Heart right ventricle (tissue), 16 donors: ENCODE data around the gene CCR2. TPM values are rescaled to one million over a fixed set of nuclear protein-coding genes. Genes with fewer than 3 reads are reported as not detected.

Source experiments
- ATAC-seq, 8 donors: fragments of 200-7000 bp; cut with Tn5 transposase; one replicate each; pipeline ENCODE4 v1.9.1; 2020; ENCODE audit warnings: mild to moderate bottlenecking in 8 of 8, moderate library complexity in 8 of 8, moderate number of reproducible peaks in 1 of 8
- DNase-seq, 2 donors: peaks; one replicate each; pipeline ENCODE4 v3.0.0-alpha.2; 2020
- H3K27ac ChIP-seq, 10 donors: fragments of 200-600 bp; sonication (generic) in 2 of 10; one replicate each; pipeline versions ENCODE4 v1.5.0 to v1.8.0; 2020 to 2022; ENCODE audit warnings: mild to moderate bottlenecking in 3 of 10
- H3K27me3 ChIP-seq, 7 donors: fragments of 200-600 bp; one replicate each; pipeline ENCODE4 v1.8.0; 2021 to 2022; ENCODE audit warnings: mild to moderate bottlenecking in 2 of 7
- H3K36me3 ChIP-seq, 9 donors: fragments of 200-600 bp; sonication (generic) in 1 of 9; one replicate each; pipeline versions ENCODE4 v1.5.0 to v1.8.0; 2020 to 2022; ENCODE audit warnings: mild to moderate bottlenecking in 2 of 9
- H3K4me1 ChIP-seq, 9 donors: fragments of 200-600 bp; sonication (generic) in 1 of 9; one replicate each; pipeline versions ENCODE4 v1.5.0 to v1.8.0; 2020 to 2022; ENCODE audit warnings: mild to moderate bottlenecking in 4 of 9
- H3K4me3 ChIP-seq, 10 donors: fragments of 200-600 bp; sonication (generic) in 2 of 10; one replicate each; pipeline versions ENCODE4 v1.5.0 to v1.8.0; 2020 to 2022; ENCODE audit warnings: mild to moderate bottlenecking in 7 of 10, moderate library complexity in 2 of 10
- H3K9me3 ChIP-seq, 11 donors: fragments of 200-600 bp in 10 of 11; sonication (generic) in 2 of 11; one replicate each; pipeline versions ENCODE4 v1.5.0 to v1.8.0; 2013 to 2022; ENCODE audit warnings: mild to moderate bottlenecking in 2 of 11, control low read depth in 1 of 11, moderate library complexity in 1 of 11
- WGBS, 2 donors: extraction: QIAGEN DNeasy Blood & Tissue Kit; methylation state at CpG; one replicate each; pipeline ENCODE4 v1.1.7; 2013; ENCODE audit warnings: inconsistent platforms in 1 of 2; 5-methylcytosine and 5-hydroxymethylcytosine counted together
- intact Hi-C, 10 donors: fragments of 100-400 bp; cut with DNase I; formaldehyde crosslinking; loops; one replicate each; pipeline versions ENCODE4 v1.11.1 to v1.14.2; 2022
- polyA plus RNA-seq, 2 donors: library from polyadenylated mRNA; stranded (reverse); fragments of 200-250 nt; gene quantifications; one replicate each; pipeline ENCODE4 v1.2.3, GENCODE V29; 2013
- total RNA-seq, 10 donors: library from RNA; stranded (reverse); fragmentation: NEBNext Ultra II Directional in 3 of 10; extraction: Animal tissue kit (Norgen Biotek cat#: 25700) in 3 of 10; gene quantifications; one replicate each; pipeline versions ENCODE4 v1.2.1 to v1.2.4, GENCODE V29; 2021 to 2023
- TF ChIP-seq, protein P1 (sequence below), 9 donors: fragments of 200-600 bp; sonication (generic) in 2 of 9; IDR thresholded peaks; one replicate each; pipeline versions ENCODE4 v1.5.0 to v1.8.0; 2021 to 2022; ENCODE audit warnings: antibody characterized with exemption in 9 of 9, mild to moderate bottlenecking in 5 of 9, moderate library complexity in 1 of 9
- donor health status: Arrhythmogenic right ventricular cardiomyopathy.
- donor health status: ischemic (EF 13 %, LVEDD 7.1; RV severe dilation, severe dysfunction).
- donor health status: healthy with polysubstance abuse.
- donor health status: DM: no; HTN: yes; CAD: no.
- donor health status: DM: no; HTN: no; CAD: no.
- donor health status: ischemic (EF 25% LVEDD 6.9; RV normal size, moderate dysfunction).
- donor health status: ischemic (EF 25% LVEDD 5.7; RV mildly dilated, moderate dysfunction).
- donor health status: healthy.
- donor health status: DM: yes; HTN: yes; CAD: no.
- donor health status: Ischemic cardiomyopathy.
- donor health status: ischemic (EF 35%, LVEDD 5.7; RV mildly dilated, moderate dysfunction).
- donor health status: nonischemic (EF 11% LVEDD 7.7; RV severe dilation, severe dysfunction).
- donor health status: DM: yes; HTN: yes; CAD: no.
- donor health status: PGD.
- donor health status: ischemic (EF 29% LVEDD 5.4; RV normal size, mild dysfunction).
- donor health status: nonischemic (EF 23%, LVEDD 6.1; RV moderate dilation, normal function).

CCR2 gene
- total and polyA plus RNA-seq, 12 donors, result 0.15 to 8.7 (median 0.58) TPM

DNA sequence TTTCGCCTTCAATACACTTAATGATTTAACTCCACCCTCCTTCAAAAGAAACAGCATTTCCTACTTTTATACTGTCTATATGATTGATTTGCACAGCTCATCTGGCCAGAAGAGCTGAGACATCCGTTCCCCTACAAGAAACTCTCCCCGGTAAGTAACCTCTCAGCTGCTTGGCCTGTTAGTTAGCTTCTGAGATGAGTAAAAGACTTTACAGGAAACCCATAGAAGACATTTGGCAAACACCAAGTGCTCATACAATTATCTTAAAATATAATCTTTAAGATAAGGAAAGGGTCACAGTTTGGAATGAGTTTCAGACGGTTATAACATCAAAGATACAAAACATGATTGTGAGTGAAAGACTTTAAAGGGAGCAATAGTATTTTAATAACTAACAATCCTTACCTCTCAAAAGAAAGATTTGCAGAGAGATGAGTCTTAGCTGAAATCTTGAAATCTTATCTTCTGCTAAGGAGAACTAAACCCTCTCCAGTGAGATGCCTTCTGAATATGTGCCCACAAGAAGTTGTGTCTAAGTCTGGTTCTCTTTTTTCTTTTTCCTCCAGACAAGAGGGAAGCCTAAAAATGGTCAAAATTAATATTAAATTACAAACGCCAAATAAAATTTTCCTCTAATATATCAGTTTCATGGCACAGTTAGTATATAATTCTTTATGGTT is 17.1 kb downstream of the CCR2 start, which contains the start of gene CCR5:
Gene CCR5 (plus strand): TSS at position 108 of the 680 bp plus-strand sequence. CDS start 1,957 bp downstream, outside the sequence.
- H3K9me3 ChIP-seq, result no peaks in the 10 kb centered on the region
- no peaks in the 10 kb centered on the region for H3K36me3 ChIP-seq
- H3K4me3 ChIP-seq, result peak within 1 kb of the TSS in 3 of 10 donors; percentile 3 to 47 (median 13)
- 51 to 68% methylated on average over 5 of the region's 5 CpGs for WGBS, 2 donors
- no peak for DNase-seq
- no peak for ATAC-seq
- H3K27ac ChIP-seq, result peak within 1 kb of the TSS in 2 of 10 donors; percentile 8 to 86
- intact Hi-C loops, result loop anchor here in 7 of 10 donors (5.0 to 10.0 kb wide), 6 partner anchors 94 to 436 kb away; no protein-coding TSS in a partner anchor
- peaks cover 0 to 50% (median 0%) of the 10 kb centered on the region in 9 donors for H3K4me1 ChIP-seq
- TF ChIP-seq, protein P1, sequence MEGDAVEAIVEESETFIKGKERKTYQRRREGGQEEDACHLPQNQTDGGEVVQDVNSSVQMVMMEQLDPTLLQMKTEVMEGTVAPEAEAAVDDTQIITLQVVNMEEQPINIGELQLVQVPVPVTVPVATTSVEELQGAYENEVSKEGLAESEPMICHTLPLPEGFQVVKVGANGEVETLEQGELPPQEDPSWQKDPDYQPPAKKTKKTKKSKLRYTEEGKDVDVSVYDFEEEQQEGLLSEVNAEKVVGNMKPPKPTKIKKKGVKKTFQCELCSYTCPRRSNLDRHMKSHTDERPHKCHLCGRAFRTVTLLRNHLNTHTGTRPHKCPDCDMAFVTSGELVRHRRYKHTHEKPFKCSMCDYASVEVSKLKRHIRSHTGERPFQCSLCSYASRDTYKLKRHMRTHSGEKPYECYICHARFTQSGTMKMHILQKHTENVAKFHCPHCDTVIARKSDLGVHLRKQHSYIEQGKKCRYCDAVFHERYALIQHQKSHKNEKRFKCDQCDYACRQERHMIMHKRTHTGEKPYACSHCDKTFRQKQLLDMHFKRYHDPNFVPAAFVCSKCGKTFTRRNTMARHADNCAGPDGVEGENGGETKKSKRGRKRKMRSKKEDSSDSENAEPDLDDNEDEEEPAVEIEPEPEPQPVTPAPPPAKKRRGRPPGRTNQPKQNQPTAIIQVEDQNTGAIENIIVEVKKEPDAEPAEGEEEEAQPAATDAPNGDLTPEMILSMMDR (IDR thresholded peaks at IDR 0.05), result no peak
- peaks cover 0 to 49% (median 4%) of the 10 kb centered on the region in 7 donors for H3K27me3 ChIP-seq

DNA sequence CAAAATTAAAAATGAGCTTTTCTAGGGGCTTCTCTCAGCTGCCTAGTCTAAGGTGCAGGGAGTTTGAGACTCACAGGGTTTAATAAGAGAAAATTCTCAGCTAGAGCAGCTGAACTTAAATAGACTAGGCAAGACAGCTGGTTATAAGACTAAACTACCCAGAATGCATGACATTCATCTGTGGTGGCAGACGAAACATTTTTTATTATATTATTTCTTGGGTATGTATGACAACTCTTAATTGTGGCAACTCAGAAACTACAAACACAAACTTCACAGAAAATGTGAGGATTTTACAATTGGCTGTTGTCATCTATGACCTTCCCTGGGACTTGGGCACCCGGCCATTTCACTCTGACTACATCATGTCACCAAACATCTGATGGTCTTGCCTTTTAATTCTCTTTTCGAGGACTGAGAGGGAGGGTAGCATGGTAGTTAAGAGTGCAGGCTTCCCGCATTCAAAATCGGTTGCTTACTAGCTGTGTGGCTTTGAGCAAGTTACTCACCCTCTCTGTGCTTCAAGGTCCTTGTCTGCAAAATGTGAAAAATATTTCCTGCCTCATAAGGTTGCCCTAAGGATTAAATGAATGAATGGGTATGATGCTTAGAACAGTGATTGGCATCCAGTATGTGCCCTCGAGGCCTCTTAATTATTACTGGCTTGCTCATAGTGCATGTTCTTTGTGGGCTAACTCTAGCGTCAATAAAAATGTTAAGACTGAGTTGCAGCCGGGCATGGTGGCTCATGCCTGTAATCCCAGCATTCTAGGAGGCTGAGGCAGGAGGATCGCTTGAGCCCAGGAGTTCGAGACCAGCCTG is 17.8 kb downstream of the CCR2 start:
- H3K4me1 ChIP-seq, result peaks cover 0 to 50% (median 0%) of the 10 kb centered on the region in 9 donors
- DNase-seq (no peak), ATAC-seq (no peak)
- H3K9me3 ChIP-seq, result no peaks in the 10 kb centered on the region
- peaks cover 0 to 42% (median 0%) of the 10 kb centered on the region in 7 donors for H3K27me3 ChIP-seq
- H3K27ac ChIP-seq, result peak overlapping the region in 1 of 10 donors; percentile 86
- 77 to 86% methylated on average over 10 of the region's 10 CpGs for WGBS, 2 donors
- peak overlapping the region in 2 of 10 donors; percentile 3 to 47 for H3K4me3 ChIP-seq
- TF ChIP-seq, protein P1 (IDR thresholded peaks at IDR 0.05), result no peak
- H3K36me3 ChIP-seq, result no peaks in the 10 kb centered on the region
- intact Hi-C loops, result loop anchor here in 7 of 10 donors (5.0 to 10.0 kb wide), 6 partner anchors 94 to 437 kb away; no protein-coding TSS in a partner anchor

DNA sequence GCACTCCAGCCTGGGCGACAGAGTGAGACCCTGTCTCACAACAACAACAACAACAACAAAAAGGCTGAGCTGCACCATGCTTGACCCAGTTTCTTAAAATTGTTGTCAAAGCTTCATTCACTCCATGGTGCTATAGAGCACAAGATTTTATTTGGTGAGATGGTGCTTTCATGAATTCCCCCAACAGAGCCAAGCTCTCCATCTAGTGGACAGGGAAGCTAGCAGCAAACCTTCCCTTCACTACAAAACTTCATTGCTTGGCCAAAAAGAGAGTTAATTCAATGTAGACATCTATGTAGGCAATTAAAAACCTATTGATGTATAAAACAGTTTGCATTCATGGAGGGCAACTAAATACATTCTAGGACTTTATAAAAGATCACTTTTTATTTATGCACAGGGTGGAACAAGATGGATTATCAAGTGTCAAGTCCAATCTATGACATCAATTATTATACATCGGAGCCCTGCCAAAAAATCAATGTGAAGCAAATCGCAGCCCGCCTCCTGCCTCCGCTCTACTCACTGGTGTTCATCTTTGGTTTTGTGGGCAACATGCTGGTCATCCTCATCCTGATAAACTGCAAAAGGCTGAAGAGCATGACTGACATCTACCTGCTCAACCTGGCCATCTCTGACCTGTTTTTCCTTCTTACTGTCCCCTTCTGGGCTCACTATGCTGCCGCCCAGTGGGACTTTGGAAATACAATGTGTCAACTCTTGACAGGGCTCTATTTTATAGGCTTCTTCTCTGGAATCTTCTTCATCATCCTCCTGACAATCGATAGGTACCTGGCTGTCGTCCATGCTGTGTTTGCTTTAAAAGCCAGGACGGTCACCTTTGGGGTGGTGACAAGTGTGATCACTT is 18.8 kb downstream of the CCR2 start:
- Histone ChIP-seq H3K27ac (peak overlapping the region in 1 of 10 donors; percentile 86), H3K4me3 (peak overlapping the region in 1 of 10 donors; percentile 47), H3K27me3 (peaks cover 0 to 34% (median 0%) of the 10 kb centered on the region in 7 donors), H3K36me3 (no peaks in the 10 kb centered on the region), H3K4me1 (peaks cover 0 to 49% (median 0%) of the 10 kb centered on the region in 9 donors), H3K9me3 (no peaks in the 10 kb centered on the region)
- TF ChIP-seq, protein P1 (IDR thresholded peaks at IDR 0.05), result peak in 8 of 9 donors; percentile 11 to 65 (median 44)
- ATAC-seq (peak in 1 of 8 donors; percentile 52), DNase-seq (no peak)
- intact Hi-C loops, result loop anchor here in 7 of 10 donors (5.0 to 10.0 kb wide), 6 partner anchors 95 to 438 kb away; no protein-coding TSS in a partner anchor
- WGBS, 2 donors, result 88 to 91% methylated on average over 9 of the region's 9 CpGs
